Ectodermal cell (in vitro differentiated cells): Measurements from ENCODE around the gene OMG.

Experiments used
- H3K27ac ChIP-seq: 2 replicates; pipeline ENCODE4 v1.7.0; 2013; ENCODE audit warnings: mild to moderate bottlenecking, low read depth, low read length; ENCODE audit not compliant: insufficient read depth, poor library complexity, severe bottlenecking
- H3K27me3 ChIP-seq: 2 replicates; pipeline ENCODE4 v1.7.0; 2013; ENCODE audit warnings: mild to moderate bottlenecking, low read length; ENCODE audit not compliant: insufficient read depth, control insufficient read depth, poor library complexity, severe bottlenecking
- H3K36me3 ChIP-seq: one replicate; pipeline ENCODE4 v1.7.0; 2013; ENCODE audit warnings: low read length; ENCODE audit not compliant: control insufficient read depth, insufficient read depth
- H3K4me1 ChIP-seq: one replicate; pipeline ENCODE4 v1.7.0; 2013; ENCODE audit warnings: low read length; ENCODE audit not compliant: control insufficient read depth, insufficient read depth
- H3K4me3 ChIP-seq: 2 replicates; pipeline ENCODE4 v1.7.0; 2013; ENCODE audit warnings: low read depth, low read length, control low read depth; ENCODE audit not compliant: insufficient read depth
- H3K9me3 ChIP-seq: 2 replicates; pipeline ENCODE4 v1.7.0; 2013; ENCODE audit warnings: mild to moderate bottlenecking, low read length, moderate library complexity; ENCODE audit not compliant: control insufficient read depth
- WGBS, 2 experiments: methylation state at CpG; one replicate each; pipeline ENCODE4 v1.1.7; 2013; ENCODE audit warnings: missing lambda C conversion rate in 2 of 2; 5-methylcytosine and 5-hydroxymethylcytosine counted together

OMG gene

DNA sequence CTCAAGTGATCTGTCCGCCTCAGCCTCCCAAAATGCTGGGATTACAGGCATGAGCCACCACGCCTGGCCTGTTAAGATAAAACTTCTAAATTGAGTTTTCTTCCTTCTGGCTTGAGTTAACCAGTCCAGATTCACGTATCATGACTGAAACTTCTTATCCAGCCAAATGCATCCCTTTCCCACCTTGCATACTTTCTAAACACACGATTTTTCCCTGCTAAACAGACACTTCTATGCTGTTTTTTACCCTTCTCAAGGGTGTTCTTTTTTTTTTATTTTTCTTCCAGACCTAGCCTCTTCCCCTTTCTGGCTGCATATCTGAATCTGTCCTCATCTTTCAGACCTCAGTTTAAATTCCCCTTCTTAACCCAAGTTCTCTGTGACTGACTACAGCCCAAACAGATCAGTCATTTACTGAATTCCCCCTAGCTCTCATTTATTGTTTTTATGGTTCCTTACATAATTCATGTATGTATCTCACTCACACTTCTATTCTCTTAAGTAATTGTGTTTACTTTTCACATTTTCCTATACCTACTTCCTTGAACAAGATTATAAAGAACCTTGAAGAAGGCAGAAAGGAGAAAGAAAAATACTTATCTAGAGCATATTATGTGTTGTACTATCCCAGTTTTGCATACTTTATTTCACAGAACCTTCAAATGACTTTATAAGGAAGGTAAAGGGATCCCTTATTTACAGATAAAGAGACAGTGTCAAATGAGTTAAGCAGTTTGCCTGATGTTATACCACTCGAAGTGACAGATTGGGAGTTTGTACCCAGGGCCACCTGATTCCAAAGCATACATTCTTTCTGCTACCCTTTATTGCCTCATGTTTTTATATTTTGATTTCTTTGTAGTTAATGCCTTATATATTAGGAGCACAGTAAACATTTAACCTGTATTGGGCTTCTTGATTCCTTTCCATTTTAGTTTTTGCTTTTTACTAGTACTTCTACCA lies 11.6 kb upstream of the OMG start:
- H3K27ac ChIP-seq = no peak overlapping the region
- 83 to 94% methylated on average over 5 of the region's 5 CpGs for WGBS, 2 experiments
- no peak overlapping the region for H3K4me3 ChIP-seq
- no peaks in the 10 kb centered on the region for H3K4me1 ChIP-seq
- H3K27me3 ChIP-seq = no peaks in the 10 kb centered on the region
- no peaks in the 10 kb centered on the region for H3K9me3 ChIP-seq
- no peaks in the 10 kb centered on the region for H3K36me3 ChIP-seq

DNA sequence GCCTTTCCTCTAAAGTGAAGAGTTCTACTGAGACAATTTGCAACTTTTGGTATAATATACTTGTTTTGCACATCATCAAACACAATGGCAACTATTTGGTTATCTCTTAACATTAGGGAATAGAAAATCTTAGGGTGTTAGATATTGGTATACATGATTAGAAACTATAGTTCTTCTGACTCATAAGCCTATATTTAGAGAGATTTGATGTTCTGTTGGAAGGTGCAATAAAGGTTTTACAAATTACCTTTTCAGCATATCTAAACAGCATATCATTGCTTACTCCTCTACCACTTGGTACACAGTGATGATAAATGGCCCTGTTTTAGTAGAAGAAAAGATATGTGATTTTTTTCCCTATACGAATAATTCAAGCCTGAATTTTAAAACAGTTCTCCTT lies 10.6 kb upstream of the OMG start:
- WGBS, 2 experiments = 100% methylated on average over 1 of the region's 1 CpG
- no peak overlapping the region for H3K4me3 ChIP-seq
- H3K27me3 ChIP-seq = no peaks in the 10 kb centered on the region
- no peak overlapping the region for H3K27ac ChIP-seq
- H3K36me3 ChIP-seq = no peaks in the 10 kb centered on the region
- no peaks in the 10 kb centered on the region for H3K9me3 ChIP-seq
- no peaks in the 10 kb centered on the region for H3K4me1 ChIP-seq

DNA sequence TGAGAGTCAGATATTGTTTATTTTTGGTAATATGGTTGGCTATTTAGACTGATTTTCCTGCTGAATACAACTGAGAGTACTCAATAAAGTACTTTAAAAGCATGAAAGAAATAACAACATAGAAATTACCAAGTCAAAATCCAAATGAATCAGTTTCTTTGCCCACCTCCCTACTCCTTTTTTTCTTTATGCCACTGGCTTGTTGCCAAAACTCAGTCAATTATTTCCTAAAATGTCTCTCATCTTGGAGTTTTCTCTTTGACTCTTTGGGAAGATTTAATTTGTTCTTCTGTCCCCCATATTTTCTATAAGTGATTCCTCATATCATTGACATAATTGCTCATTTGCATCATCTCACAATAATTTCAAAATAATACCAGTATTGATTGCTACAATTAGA lies 2.6 kb upstream of the OMG start:
- Histone ChIP-seq H3K4me1 (no peaks in the 10 kb centered on the region), H3K27ac (no peak overlapping the region)

DNA sequence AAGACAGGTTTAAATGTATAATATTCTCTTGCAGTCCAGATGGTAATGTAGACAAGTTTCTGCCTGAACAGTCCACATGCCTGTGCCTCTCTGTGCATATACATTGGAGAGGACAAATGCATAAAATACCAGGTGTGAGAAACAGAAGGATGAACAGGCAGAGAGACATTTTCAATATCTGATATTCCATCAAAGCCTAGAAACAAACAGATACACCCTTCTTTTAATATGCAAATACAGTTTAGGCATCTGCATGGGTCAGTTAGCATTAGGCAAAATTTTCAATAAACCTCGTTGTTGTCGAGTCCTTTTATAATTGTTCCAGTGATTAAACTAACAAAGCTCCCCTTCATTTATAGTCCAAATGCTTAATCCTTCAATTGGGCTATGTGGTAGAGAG lies 897 bp downstream of the OMG start:
- WGBS, 2 experiments = 88 to 94% methylated on average over 2 of the region's 2 CpGs
- H3K36me3 ChIP-seq = no peaks in the 10 kb centered on the region
- no peaks in the 10 kb centered on the region for H3K4me1 ChIP-seq
- no peak overlapping the region for H3K27ac ChIP-seq
- H3K9me3 ChIP-seq = no peaks in the 10 kb centered on the region
- H3K27me3 ChIP-seq = no peaks in the 10 kb centered on the region
- H3K4me3 ChIP-seq = no peak overlapping the region

More for the DNA sequence above, 2.6 kb upstream of the OMG start:
- Histone ChIP-seq H3K27me3 (no peaks in the 10 kb centered on the region), H3K4me3 (no peak overlapping the region), H3K36me3 (no peaks in the 10 kb centered on the region), H3K9me3 (no peaks in the 10 kb centered on the region)

DNA sequence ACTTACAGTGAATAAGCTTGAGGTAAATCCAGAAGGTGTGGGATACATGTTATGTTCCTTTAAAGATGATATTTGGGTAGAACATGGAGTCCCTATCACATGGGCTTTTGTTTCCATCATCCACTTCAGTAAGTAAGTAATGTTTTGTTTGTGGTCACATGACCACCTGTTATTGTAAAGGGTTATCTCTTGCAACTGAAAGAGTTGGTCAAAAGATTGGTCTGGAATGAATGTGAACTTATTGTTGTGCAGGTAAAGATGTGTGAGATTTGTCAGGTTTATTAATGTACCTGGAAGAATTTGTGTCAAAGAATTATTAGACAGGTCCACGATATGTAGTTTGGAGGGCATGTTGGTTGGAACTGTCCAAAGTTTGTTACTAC lies 1.6 kb downstream of the OMG start:
- no peaks in the 10 kb centered on the region for H3K36me3 ChIP-seq
- H3K4me1 ChIP-seq = no peaks in the 10 kb centered on the region
- no peaks in the 10 kb centered on the region for H3K9me3 ChIP-seq
- H3K27ac ChIP-seq = no peak overlapping the region
- H3K4me3 ChIP-seq = no peak overlapping the region
- no peaks in the 10 kb centered on the region for H3K27me3 ChIP-seq
- 92 to 100% methylated on average over 1 of the region's 1 CpG for WGBS, 2 experiments

DNA sequence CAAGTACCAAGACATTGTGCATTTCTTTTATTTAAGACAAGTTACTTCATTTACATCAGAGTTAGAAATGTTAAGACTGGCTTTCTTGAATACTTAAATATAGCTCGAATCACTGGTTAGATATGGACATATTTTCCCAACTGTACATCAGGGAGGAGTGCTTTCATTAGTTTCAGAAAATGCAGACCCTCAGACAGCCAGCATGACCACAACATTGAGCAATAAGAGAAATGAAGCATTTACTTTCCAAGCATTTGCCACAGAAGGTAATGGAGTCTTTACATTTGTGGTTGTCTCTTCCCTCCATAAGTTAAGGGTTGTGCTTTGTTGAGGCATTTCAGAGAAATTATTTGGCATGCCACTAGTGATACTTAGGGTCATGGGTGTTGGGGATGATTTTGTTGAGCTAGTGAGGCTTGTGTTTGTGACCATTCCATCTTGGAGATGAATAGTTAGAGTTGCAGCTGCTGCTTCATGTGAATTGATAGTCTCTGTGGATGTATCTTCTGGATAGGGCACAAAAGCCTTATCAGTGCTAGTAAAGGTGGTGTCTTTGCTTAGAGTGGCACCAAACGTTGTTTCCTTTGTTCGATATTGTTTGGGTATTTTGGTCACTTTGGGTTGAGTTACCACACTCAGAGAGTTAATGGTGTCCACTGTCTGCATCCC lies 2.1 kb downstream of the OMG start:
- Histone ChIP-seq H3K36me3 (no peaks in the 10 kb centered on the region), H3K27me3 (no peaks in the 10 kb centered on the region), H3K4me3 (no peak overlapping the region), H3K4me1 (no peaks in the 10 kb centered on the region), H3K9me3 (no peaks in the 10 kb centered on the region), H3K27ac (no peak overlapping the region)
- WGBS, 2 experiments = 97% methylated on average over 3 of the region's 3 CpGs

DNA sequence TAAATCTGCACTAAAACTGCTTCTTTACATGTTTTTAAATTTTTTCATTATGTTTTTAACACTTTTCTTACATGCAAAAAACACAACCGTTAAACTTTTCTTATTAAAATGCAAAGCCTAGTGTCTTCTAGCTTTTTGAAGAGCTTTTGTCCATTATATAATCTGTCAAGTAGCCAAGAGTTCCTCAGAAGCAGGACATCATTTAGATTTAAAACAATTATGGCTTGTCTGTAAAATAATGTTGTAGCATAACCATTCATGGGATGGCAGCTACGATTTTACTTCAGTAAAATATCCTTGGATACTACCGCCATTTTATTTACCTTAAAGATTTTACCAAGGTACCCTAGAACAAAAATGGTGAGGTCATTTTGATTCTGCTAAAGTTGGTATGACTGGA lies 2.8 kb downstream of the OMG start:
- Histone ChIP-seq H3K4me1 (no peaks in the 10 kb centered on the region), H3K9me3 (no peaks in the 10 kb centered on the region), H3K4me3 (no peak overlapping the region), H3K27ac (no peak overlapping the region), H3K36me3 (no peaks in the 10 kb centered on the region), H3K27me3 (no peaks in the 10 kb centered on the region)
- 100% methylated on average over 1 to 3 of the region's 3 CpGs for WGBS, 2 experiments

DNA sequence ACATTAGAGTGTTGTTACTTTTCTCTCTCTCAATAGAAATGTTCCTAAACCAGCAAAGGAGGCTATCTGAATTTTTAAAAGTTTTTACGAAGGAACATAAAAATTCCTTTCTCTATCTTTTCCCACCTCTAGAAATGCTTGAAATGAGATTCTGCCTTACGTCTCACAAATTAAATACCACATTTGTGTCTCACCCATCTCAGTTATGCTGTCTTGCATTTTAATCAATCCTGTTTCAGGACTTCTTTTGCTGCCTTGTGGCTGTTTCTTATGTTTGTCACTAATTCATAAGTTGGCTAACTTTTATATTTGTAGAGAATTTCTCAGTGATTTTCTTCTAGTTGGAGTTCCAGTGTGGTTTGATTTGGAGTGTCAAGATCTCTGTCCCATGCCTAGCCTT lies 3.5 kb downstream of the OMG start:
- no peaks in the 10 kb centered on the region for H3K27me3 ChIP-seq
- WGBS, 2 experiments = 90 to 95% methylated on average over 2 of the region's 2 CpGs
- no peak overlapping the region for H3K27ac ChIP-seq
- no peaks in the 10 kb centered on the region for H3K4me1 ChIP-seq
- H3K36me3 ChIP-seq = no peaks in the 10 kb centered on the region
- H3K4me3 ChIP-seq = no peak overlapping the region
- no peaks in the 10 kb centered on the region for H3K9me3 ChIP-seq

DNA sequence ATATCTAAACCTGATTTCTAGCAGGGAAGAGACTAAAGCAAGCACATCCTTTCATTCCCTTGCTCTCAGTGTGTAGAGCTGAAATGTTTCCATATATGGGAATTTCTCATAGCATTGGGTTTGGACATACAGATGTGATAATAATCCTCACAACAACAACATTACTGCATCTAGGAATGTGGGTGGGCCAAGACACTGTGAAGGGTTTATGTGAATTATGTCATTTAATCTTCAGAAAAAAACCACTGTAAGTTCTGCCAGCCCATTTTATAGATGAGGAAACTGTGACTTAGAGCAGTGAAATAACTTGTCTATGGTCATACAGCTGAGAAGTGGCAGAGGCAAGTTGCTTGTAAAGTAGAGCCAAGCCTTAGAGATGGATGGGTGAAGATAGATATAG lies 5.2 kb downstream of the OMG start:
- H3K27ac ChIP-seq = no peak overlapping the region
- no peaks in the 10 kb centered on the region for H3K4me1 ChIP-seq
- H3K4me3 ChIP-seq = no peak overlapping the region
- H3K36me3 ChIP-seq = peaks cover 4% of the 10 kb centered on the region
- H3K9me3 ChIP-seq = no peaks in the 10 kb centered on the region
- H3K27me3 ChIP-seq = no peaks in the 10 kb centered on the region

DNA sequence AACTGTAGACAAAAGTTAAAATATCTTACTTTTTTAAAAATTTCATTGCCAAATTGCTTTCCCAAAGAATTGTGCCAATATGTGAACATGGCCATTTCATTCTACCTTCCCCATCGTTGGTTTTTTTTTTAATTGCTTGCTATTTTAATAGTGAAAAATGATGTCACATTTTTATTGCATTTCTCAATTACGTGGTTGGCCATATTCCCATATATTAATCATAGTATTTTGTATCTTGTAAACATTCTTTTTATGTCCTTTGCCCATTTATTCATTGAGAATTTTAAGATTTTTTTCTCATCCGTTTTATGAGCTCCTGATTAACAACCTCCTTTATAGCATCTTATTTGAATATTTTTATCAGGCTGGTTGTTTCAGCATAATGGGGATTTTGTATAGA lies 7.2 kb downstream of the OMG start:
- no CpG with 5 or more reads among the region's 3 CpGs for WGBS, 2 experiments
- Histone ChIP-seq H3K36me3 (peaks cover 4% of the 10 kb centered on the region), H3K27me3 (no peaks in the 10 kb centered on the region), H3K9me3 (no peaks in the 10 kb centered on the region), H3K4me3 (no peak overlapping the region), H3K4me1 (no peaks in the 10 kb centered on the region), H3K27ac (no peak overlapping the region)
